ENCODE data around the gene FOXL3. TPM values are rescaled to one million over a fixed set of nuclear protein-coding genes. Genes with fewer than 3 reads are reported as not detected.

The FOXL3 gene
- total RNA-seq, 4 donors from 2014 or later, result not detected

- H3K27me3 ChIP-seq, result no peaks in the 10 kb centered on the region
- DNase-seq (no peak), ATAC-seq (no peak)
- in situ Hi-C loops (cut with MboI; ENCODE audit: low sequenced_read_pairs in 4 of 4), result no loop called here
- H3K27ac ChIP-seq, result peak overlapping the region in 3 of 4 donors; percentile 26 to 64 (median 41)
- peaks cover 0 to 4% of the 10 kb centered on the region in 2 donors for H3K4me1 ChIP-seq
- intact Hi-C loops (cut with DNase I; ENCODE audit: low total_unique reads), result no loop called here
- H3K9me3 ChIP-seq, result no peaks in the 10 kb centered on the region
- peaks cover 0 to 61% of the 10 kb centered on the region in 2 donors for H3K36me3 ChIP-seq
- TF ChIP-seq POLR2A (IDR thresholded peaks at IDR 0.05) (no peak), CTCF (IDR thresholded peaks at IDR 0.05 in 4 of 5, conservative IDR thresholded peaks at IDR 0.05 in 1 of 5) (no peak)
- H3K4me3 ChIP-seq, result peak overlapping the region in 1 of 4 donors; percentile 35
These were observed 36.2 kb upstream of the FOXL3 start for GRCh38 chr7:253581-254336.

GRCh38 chr7:254337-255037 lies 35.5 kb upstream of the FOXL3 start:
- TF ChIP-seq CTCF (IDR thresholded peaks at IDR 0.05 in 4 of 5, conservative IDR thresholded peaks at IDR 0.05 in 1 of 5) (no peak), POLR2A (IDR thresholded peaks at IDR 0.05) (no peak)
- in situ Hi-C loops (cut with MboI; ENCODE audit: low sequenced_read_pairs in 4 of 4) (no loop called here), intact Hi-C loops (cut with DNase I; ENCODE audit: low total_unique reads) (no loop called here)
- H3K4me1 ChIP-seq, result peaks cover 0 to 4% of the 10 kb centered on the region in 2 donors
- H3K27me3 ChIP-seq, result no peaks in the 10 kb centered on the region
- no peak overlapping the region for H3K4me3 ChIP-seq
- H3K36me3 ChIP-seq, result peaks cover 0 to 60% of the 10 kb centered on the region in 2 donors
- no peak overlapping the region for H3K27ac ChIP-seq
- no peaks in the 10 kb centered on the region for H3K9me3 ChIP-seq
- no peak for DNase-seq
- no peak for ATAC-seq

- no peak for TF ChIP-seq POLR2A (IDR thresholded peaks at IDR 0.05)
- Histone ChIP-seq H3K36me3 (peaks cover 0 to 60% of the 10 kb centered on the region in 2 donors), H3K9me3 (no peaks in the 10 kb centered on the region), H3K4me3 (no peak overlapping the region), H3K27me3 (no peaks in the 10 kb centered on the region), H3K4me1 (peaks cover 0 to 4% of the 10 kb centered on the region in 2 donors), H3K27ac (no peak overlapping the region)
- in situ Hi-C loops (cut with MboI; ENCODE audit: low sequenced_read_pairs in 4 of 4) (no loop called here), intact Hi-C loops (cut with DNase I; ENCODE audit: low total_unique reads) (no loop called here)
- DNase-seq (no peak), ATAC-seq (no peak)
These were observed 34.9 kb upstream of the FOXL3 start for GRCh38 chr7:255038-255435.

GRCh38 chr7:255721-256361 lies 34.1 kb upstream of the FOXL3 start:
- no peak for TF ChIP-seq CTCF (IDR thresholded peaks at IDR 0.05 in 4 of 5, conservative IDR thresholded peaks at IDR 0.05 in 1 of 5)
- no peak for TF ChIP-seq POLR2A (IDR thresholded peaks at IDR 0.05)
- H3K4me1 ChIP-seq, result peaks cover 0 to 4% of the 10 kb centered on the region in 2 donors
- peaks cover 0 to 60% of the 10 kb centered on the region in 2 donors for H3K36me3 ChIP-seq
- no peak overlapping the region for H3K4me3 ChIP-seq
- DNase-seq (no peak), ATAC-seq (no peak)
- no peaks in the 10 kb centered on the region for H3K27me3 ChIP-seq
- intact Hi-C loops (cut with DNase I; ENCODE audit: low total_unique reads), result no loop called here
- H3K27ac ChIP-seq, result no peak overlapping the region
- no peaks in the 10 kb centered on the region for H3K9me3 ChIP-seq
- in situ Hi-C loops (cut with MboI; ENCODE audit: low sequenced_read_pairs in 4 of 4), result no loop called here

- Histone ChIP-seq H3K9me3 (no peaks in the 10 kb centered on the region), H3K4me1 (peaks cover 0 to 4% of the 10 kb centered on the region in 2 donors), H3K27me3 (no peaks in the 10 kb centered on the region), H3K27ac (no peak overlapping the region), H3K36me3 (peaks cover 0 to 62% of the 10 kb centered on the region in 2 donors), H3K4me3 (no peak overlapping the region)
- ATAC-seq (no peak), DNase-seq (no peak)
- intact Hi-C loops (cut with DNase I; ENCODE audit: low total_unique reads) (no loop called here), in situ Hi-C loops (cut with MboI; ENCODE audit: low sequenced_read_pairs in 4 of 4) (no loop called here)
- TF ChIP-seq CTCF (IDR thresholded peaks at IDR 0.05 in 4 of 5, conservative IDR thresholded peaks at IDR 0.05 in 1 of 5) (no peak), POLR2A (IDR thresholded peaks at IDR 0.05) (no peak)
These were observed 33.5 kb upstream of the FOXL3 start for GRCh38 chr7:256461-256940.
